Peyer's patch (tissue), 4 donors: ENCODE results near the gene THADA. TPM values are rescaled to one million over a fixed set of nuclear protein-coding genes. Genes with fewer than 3 reads are reported as not detected.
A peak's percentile ranks its signal among the peaks of the same experiment; 100 is the strongest.
"Not testable (repeated sequence)": the region's sequence is repeated elsewhere in the genome, so short reads cannot be mapped to it uniquely, and the experiment has no call there.

ENCODE experiments used
- DNase-seq, 3 donors: peaks; one replicate each; pipeline ENCODE4 v3.0.0-alpha.2; 2017 to 2019
- H3K27ac ChIP-seq, 4 donors: fragments of 200-600 bp; sonication (generic); one replicate each; pipeline ENCODE4 v1.5.1; 2016 to 2019
- H3K27me3 ChIP-seq, 2 donors: fragments of 200-600 bp; sonication (generic); one replicate each; pipeline ENCODE4 v1.5.1; 2019
- H3K36me3 ChIP-seq, 3 donors: fragments of 200-600 bp; sonication (generic); one replicate each; pipeline ENCODE4 v1.5.1; 2016 to 2019
- H3K4me1 ChIP-seq, 4 donors: fragments of 200-600 bp; sonication (generic); one replicate each; pipeline ENCODE4 v1.5.1; 2016 to 2019
- H3K4me3 ChIP-seq, 4 donors: fragments of 200-600 bp; sonication (generic); 1 replicate in 3 of 4; 2 replicates in 1 of 4; pipeline ENCODE4 v1.5.1; 2016 to 2019; ENCODE audit warnings: mild to moderate bottlenecking in 1 of 4
- H3K9me3 ChIP-seq, 4 donors: fragments of 200-600 bp; sonication (generic); one replicate each; pipeline ENCODE4 v1.5.1; 2016 to 2019; ENCODE audit warnings: mild to moderate bottlenecking in 1 of 4
- CTCF ChIP-seq, 6 experiments: fragments of 450-650 bp in 4 of 6; fragments of 200-600 bp in 2 of 6; sonication (generic) in 1 of 6; IDR thresholded peaks; one replicate each; pipeline ENCODE4 v1.5.1; 2017 to 2019; ENCODE audit warnings: antibody characterized with exemption in 6 of 6, mild to moderate bottlenecking in 3 of 6, moderate library complexity in 1 of 6
- POLR2A ChIP-seq, 2 donors: fragments of 450-650 bp; IDR thresholded peaks; one replicate each; pipeline ENCODE4 v1.5.1; 2017; ENCODE audit warnings: antibody characterized with exemption in 2 of 2, mild to moderate bottlenecking in 2 of 2, moderate library complexity in 2 of 2
- total RNA-seq, 4 donors: library from RNA; depleted of rRNA; stranded (reverse); fragments of >200 nt; gene quantifications; one replicate each; pipeline ENCODE4 v1.1.0, GENCODE V29; 2016

The THADA gene
- total RNA-seq, 4 donors from 2014 or later, result 19.3 to 76.7 (median 26.3) TPM

- no peaks in the 10 kb centered on the region for H3K9me3 ChIP-seq
- no peak for DNase-seq
- no peak overlapping the region for H3K27ac ChIP-seq
- H3K27me3 ChIP-seq, result no peaks in the 10 kb centered on the region
- no peak overlapping the region for H3K4me3 ChIP-seq
- H3K4me1 ChIP-seq, result no peaks in the 10 kb centered on the region
- TF ChIP-seq CTCF (IDR thresholded peaks at IDR 0.05) (no peak), POLR2A (IDR thresholded peaks at IDR 0.05) (no peak)
- peaks cover 0 to 25% (median 0%) of the 10 kb centered on the region in 3 donors for H3K36me3 ChIP-seq
Observed at GRCh38 chr2:43557196-43557595, 38.6 kb downstream of the THADA start.

DNA sequence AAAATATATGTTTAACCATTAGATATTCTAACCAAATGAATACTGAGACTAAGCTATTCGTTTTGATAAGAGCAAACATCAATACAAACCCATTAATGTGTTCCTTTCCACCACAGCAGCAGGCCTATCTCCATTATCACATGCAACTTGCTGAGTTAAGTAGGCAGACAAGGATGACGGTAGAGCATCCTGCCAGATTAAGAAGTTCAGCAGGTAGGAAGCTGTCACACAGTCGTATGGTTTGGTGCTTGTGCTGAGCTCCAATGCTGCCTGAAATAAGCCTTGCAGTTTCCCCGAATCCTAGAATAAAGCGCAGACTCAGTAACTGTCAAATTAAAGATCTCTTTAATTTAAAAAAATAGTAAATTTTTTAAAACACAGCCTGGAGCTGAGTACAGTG, 39.6 kb downstream of the THADA start:
- H3K27me3 ChIP-seq, result no peaks in the 10 kb centered on the region
- H3K36me3 ChIP-seq, result peaks cover 0 to 35% (median 0%) of the 10 kb centered on the region in 3 donors
- no peak for TF ChIP-seq CTCF (IDR thresholded peaks at IDR 0.05)
- no peak for TF ChIP-seq POLR2A (IDR thresholded peaks at IDR 0.05)
- H3K27ac ChIP-seq, result no peak overlapping the region
- no peaks in the 10 kb centered on the region for H3K9me3 ChIP-seq
- H3K4me1 ChIP-seq, result no peaks in the 10 kb centered on the region
- H3K4me3 ChIP-seq, result no peak overlapping the region
- no peak for DNase-seq

DNA sequence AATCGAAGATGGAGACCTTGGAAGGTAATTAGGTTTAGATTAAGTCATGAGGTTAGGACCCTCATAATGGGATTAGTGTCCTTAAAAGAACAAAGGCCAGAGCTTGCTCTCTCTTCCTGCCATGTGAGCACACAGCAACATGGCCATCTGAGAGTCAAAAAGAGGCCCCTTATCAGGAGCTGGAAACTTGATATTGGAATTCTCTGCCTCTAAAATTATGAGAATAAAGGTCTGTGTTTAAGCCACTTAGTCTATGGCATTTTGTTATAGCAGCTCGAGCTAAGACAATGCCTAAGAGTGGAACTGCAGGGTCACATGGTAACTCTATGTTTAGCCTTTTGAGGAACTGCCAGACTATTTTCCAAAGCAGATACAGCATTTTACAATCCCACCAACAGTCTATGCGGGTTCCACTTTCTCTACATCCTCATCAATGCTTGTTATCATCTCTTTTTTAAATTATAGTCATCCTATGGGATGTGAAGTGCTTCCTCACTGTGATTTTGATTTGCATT, 42.4 kb downstream of the THADA start:
- Histone ChIP-seq H3K36me3 (peaks cover 0 to 43% (median 0%) of the 10 kb centered on the region in 3 donors), H3K4me3 (no peak overlapping the region), H3K4me1 (no peaks in the 10 kb centered on the region), H3K9me3 (no peaks in the 10 kb centered on the region), H3K27me3 (no peaks in the 10 kb centered on the region), H3K27ac (no peak overlapping the region)
- TF ChIP-seq CTCF (IDR thresholded peaks at IDR 0.05) (no peak), POLR2A (IDR thresholded peaks at IDR 0.05) (no peak)
- DNase-seq, result no peak

GRCh38 chr2:43551990-43552389, 43.8 kb downstream of the THADA start:
- Histone ChIP-seq H3K27me3 (no peaks in the 10 kb centered on the region), H3K4me3 (no peak overlapping the region), H3K36me3 (peaks cover 0 to 45% (median 0%) of the 10 kb centered on the region in 3 donors), H3K4me1 (no peaks in the 10 kb centered on the region), H3K9me3 (no peaks in the 10 kb centered on the region), H3K27ac (no peak overlapping the region)
- no peak for DNase-seq
- no peak for TF ChIP-seq POLR2A (IDR thresholded peaks at IDR 0.05)
- TF ChIP-seq CTCF (IDR thresholded peaks at IDR 0.05), result no peak

GRCh38 chr2:43548381-43548780, 47.5 kb downstream of the THADA start:
- not testable (repeated sequence) for H3K27me3 ChIP-seq, H3K27ac ChIP-seq, H3K4me3 ChIP-seq, DNase-seq, H3K9me3 ChIP-seq, H3K4me1 ChIP-seq
- H3K36me3 ChIP-seq, result peaks cover 0 to 38% (median 0%) of the 10 kb centered on the region in 3 donors

GRCh38 chr2:43542285-43542933, 53.4 kb downstream of the THADA start:
- H3K27ac ChIP-seq, result peak overlapping the region in 1 of 4 donors; percentile 59
- H3K27me3 ChIP-seq, result no peaks in the 10 kb centered on the region
- peaks cover 0 to 3% (median 0%) of the 10 kb centered on the region in 4 donors for H3K4me1 ChIP-seq
- H3K36me3 ChIP-seq, result no peaks in the 10 kb centered on the region
- TF ChIP-seq POLR2A (IDR thresholded peaks at IDR 0.05) (no peak), CTCF (IDR thresholded peaks at IDR 0.05) (peak; percentile 39 to 82 (median 70))
- no peaks in the 10 kb centered on the region for H3K9me3 ChIP-seq
- no peak overlapping the region for H3K4me3 ChIP-seq
- DNase-seq, result no peak
